H9 (cell line): ENCODE results near the gene VIM. TPM values are rescaled to one million over a fixed set of nuclear protein-coding genes. Genes with fewer than 3 reads are reported as not detected.

Experiments
- DNase-seq: peaks from one replicate; pipeline ENCODE4 v3.0.0-alpha.2; 2017
- H2AFZ ChIP-seq: one replicate; pipeline ENCODE4 v1.6.1; 2013; ENCODE audit warnings: mild to moderate bottlenecking, low read length, control low read depth, moderate library complexity
- H2AK5ac ChIP-seq: 2 replicates; pipeline ENCODE4 v1.6.1; 2013; ENCODE audit warnings: low read length, control low read depth, mixed read lengths; ENCODE audit not compliant: insufficient read length
- H2BK120ac ChIP-seq: one replicate; pipeline ENCODE4 v1.6.1; 2013; ENCODE audit warnings: low read depth, mild to moderate bottlenecking, low read length, control low read depth, inconsistent platforms; ENCODE audit not compliant: poor library complexity, severe bottlenecking
- H2BK12ac ChIP-seq: 2 replicates; pipeline ENCODE4 v1.6.1; 2013; ENCODE audit warnings: low read length, control low read depth, mixed read lengths, low read depth; ENCODE audit not compliant: insufficient read length
- H2BK15ac ChIP-seq: 2 replicates; pipeline ENCODE4 v1.6.1; 2013; ENCODE audit warnings: low read depth, low read length, control low read depth
- H2BK20ac ChIP-seq: one replicate; pipeline ENCODE4 v1.6.1; 2013; ENCODE audit warnings: low read depth, mild to moderate bottlenecking, low read length, control low read depth, inconsistent platforms; ENCODE audit not compliant: poor library complexity, severe bottlenecking
- H2BK5ac ChIP-seq: 2 replicates; pipeline ENCODE4 v1.6.1; 2013; ENCODE audit warnings: low read length, control low read depth, mixed read lengths; ENCODE audit not compliant: insufficient read length
- H3K14ac ChIP-seq: 2 replicates; pipeline ENCODE4 v1.6.1; 2013; ENCODE audit warnings: low read length, control low read depth; ENCODE audit not compliant: insufficient read depth
- H3K18ac ChIP-seq: 2 replicates; pipeline ENCODE4 v1.6.1; 2013; ENCODE audit warnings: low read depth, mild to moderate bottlenecking, mixed read lengths, low read length, control low read depth; ENCODE audit not compliant: insufficient read length
- H3K23ac ChIP-seq: 2 replicates; pipeline ENCODE4 v1.6.1; 2013; ENCODE audit warnings: low read length, control low read depth, mixed read lengths, low read depth; ENCODE audit not compliant: insufficient read length
- H3K23me2 ChIP-seq: 2 replicates; pipeline ENCODE4 v1.6.1; 2013; ENCODE audit warnings: low read depth, mild to moderate bottlenecking, mixed read lengths, low read length, control low read depth; ENCODE audit not compliant: insufficient read length, poor library complexity, severe bottlenecking
- H3K27ac ChIP-seq: 2 replicates; pipeline ENCODE4 v1.5.1; 2013; ENCODE audit warnings: low read length, control low read depth, mixed read lengths, low read depth; ENCODE audit not compliant: insufficient read length
- H3K27me3 ChIP-seq: 2 replicates; pipeline ENCODE4 v1.6.1; 2013; ENCODE audit warnings: low read length, control low read depth, inconsistent platforms; ENCODE audit not compliant: insufficient read depth
- H3K4ac ChIP-seq: 2 replicates; pipeline ENCODE4 v1.6.1; 2013; ENCODE audit warnings: low read depth, mild to moderate bottlenecking, control low read depth, inconsistent platforms, low read length, moderate library complexity
- H3K4me1 ChIP-seq: 2 replicates; pipeline ENCODE4 v1.6.1; 2013; ENCODE audit warnings: low read length, control low read depth, inconsistent platforms; ENCODE audit not compliant: insufficient read depth
- H3K4me2 ChIP-seq: 2 replicates; pipeline ENCODE4 v1.6.1; 2013; ENCODE audit warnings: low read length, control low read depth, mixed read lengths; ENCODE audit not compliant: insufficient read length, insufficient read depth
- H3K56ac ChIP-seq: 2 replicates; pipeline ENCODE4 v1.6.1; 2013; ENCODE audit warnings: low read depth, mild to moderate bottlenecking, mixed read lengths, low read length, control low read depth; ENCODE audit not compliant: insufficient read length
- H3K79me1 ChIP-seq: 2 replicates; pipeline ENCODE4 v1.6.1; 2013; ENCODE audit warnings: low read depth, mild to moderate bottlenecking, moderate library complexity, low read length, control low read depth, inconsistent platforms; ENCODE audit not compliant: insufficient read depth, poor library complexity, severe bottlenecking
- H3K79me2 ChIP-seq: 2 replicates; pipeline ENCODE4 v1.6.1; 2013; ENCODE audit warnings: low read length, control low read depth, inconsistent platforms; ENCODE audit not compliant: insufficient read depth
- H3K9ac ChIP-seq: 2 replicates; pipeline ENCODE4 v1.6.1; 2013; ENCODE audit warnings: low read length, control low read depth, mixed read lengths; ENCODE audit not compliant: insufficient read length; ENCODE audit errors: extremely low read depth
- H3K9me3 ChIP-seq: one replicate; pipeline ENCODE4 v1.6.1; 2013; ENCODE audit warnings: low read depth, low read length, inconsistent platforms; ENCODE audit not compliant: control insufficient read depth
- H3T11ph ChIP-seq: one replicate; pipeline ENCODE4 v1.6.1; 2013; ENCODE audit warnings: mild to moderate bottlenecking, low read length, control low read depth, inconsistent platforms
- H4K20me1 ChIP-seq: one replicate; pipeline ENCODE4 v1.6.1; 2013; ENCODE audit not compliant: control insufficient read depth, insufficient read length, insufficient read depth
- H4K5ac ChIP-seq: 2 replicates; pipeline ENCODE4 v1.6.1; 2013; ENCODE audit warnings: low read depth, mild to moderate bottlenecking, mixed read lengths, low read length, control low read depth; ENCODE audit not compliant: insufficient read length
- H4K8ac ChIP-seq: replicated peaks from 2 replicates; pipeline ENCODE4 v1.6.1; 2013; ENCODE audit warnings: low read length, control low read depth, mixed read lengths, low read depth; ENCODE audit not compliant: insufficient read length
- H4K91ac ChIP-seq: 2 replicates; pipeline ENCODE4 v1.6.1; 2013; ENCODE audit warnings: low read depth, mild to moderate bottlenecking, moderate library complexity, mixed read lengths, low read length, control low read depth; ENCODE audit not compliant: insufficient read length
- H3K27ac Mint-ChIP-seq, 3 experiments: 2 replicates in 2 of 3; 3 replicates in 1 of 3; pipeline ENCODE4 v1.8.0; 2020 to 2021; ENCODE audit warnings: mixed read lengths in 3 of 3, mild to moderate bottlenecking in 1 of 3, moderate library complexity in 1 of 3
- H3K27me3 Mint-ChIP-seq: 2 replicates; pipeline ENCODE4 v1.8.0; 2021; ENCODE audit warnings: low read depth, mild to moderate bottlenecking, moderate library complexity, mixed read lengths
- H3K36me3 Mint-ChIP-seq, 3 experiments: 2 replicates in 2 of 3; 3 replicates in 1 of 3; pipeline ENCODE4 v1.8.0; 2020 to 2021; ENCODE audit warnings: low read depth in 3 of 3, mixed read lengths in 3 of 3; ENCODE audit not compliant: insufficient read depth in 1 of 3
- H3K4me1 Mint-ChIP-seq, 2 experiments: 2 replicates each; pipeline ENCODE4 v1.8.0; 2020; ENCODE audit warnings: mixed read lengths in 2 of 2
- H3K4me3 Mint-ChIP-seq, 2 experiments: 2 replicates in 1 of 2; 3 replicates in 1 of 2; pipeline ENCODE4 v1.8.0; 2020 to 2021; ENCODE audit warnings: mild to moderate bottlenecking in 2 of 2, mixed read lengths in 2 of 2, moderate library complexity in 1 of 2
- H3K9me3 Mint-ChIP-seq, 2 experiments: 2 replicates in 1 of 2; 3 replicates in 1 of 2; pipeline ENCODE4 v1.8.0; 2020; ENCODE audit warnings: mild to moderate bottlenecking in 2 of 2, mixed read lengths in 2 of 2, moderate library complexity in 1 of 2
- CTCF ChIP-seq: fragments of 200-600 bp; sonication (generic); conservative IDR thresholded peaks from 3 replicates; pipeline ENCODE4 v1.8.0; 2021; ENCODE audit warnings: antibody characterized with exemption, mild to moderate bottlenecking
- WGBS: extraction: QIAGEN DNeasy Blood & Tissue Kit; methylation state at CpG from one replicate; pipeline ENCODE4 v1.1.7; 2013; ENCODE audit warnings: missing lambda C conversion rate, low lambda C conversion rate, mixed read lengths; ENCODE audit not compliant: insufficient read length; ENCODE audit errors: extremely low coverage; 5-methylcytosine and 5-hydroxymethylcytosine counted together
- total RNA-seq: library from RNA; stranded (reverse); gene quantifications from 2 replicates; pipeline ENCODE4 v1.2.1, GENCODE V29; 2021

Gene VIM
- total RNA-seq, 1 experiment from 2014 or later, result 232 TPM

GRCh38 chr10:17234431-17234945, 6.4 kb downstream of the VIM start:
- Mint-ChIP-seq H3K4me1 (peaks cover 6% of the 10 kb centered on the region in 2 experiments; a peak in 1 of 4 replicates), H3K27ac (no peak overlapping the region; a peak in 1 of 7 replicates), H3K36me3 (peaks cover 25 to 65% (median 56%) of the 10 kb centered on the region in 3 experiments), H3K27me3 (no peaks in the 10 kb centered on the region; the same call in 1 of the 2 replicates), H3K4me3 (no peak overlapping the region), H3K9me3 (no peaks in the 10 kb centered on the region)
- Histone ChIP-seq H3K56ac (no peak overlapping the region), H4K20me1 (no peaks in the 10 kb centered on the region), H3K4me1 (no peaks in the 10 kb centered on the region), H3K23ac (no peak overlapping the region), H2BK12ac (no peak overlapping the region), H3K27ac (no peak overlapping the region), H3K18ac (no peak overlapping the region), H3K4me2 (no peak overlapping the region), H3K79me1 (no peaks in the 10 kb centered on the region), H3K14ac (no peak overlapping the region), H2BK120ac (no peak overlapping the region), H3K27me3 (no peaks in the 10 kb centered on the region; the same call in 1 of the 2 replicates), H3K9me3 (no peaks in the 10 kb centered on the region), H2BK15ac (no peak overlapping the region), H4K5ac (no peak overlapping the region), H2AK5ac (no peak overlapping the region), H2AFZ (no peak overlapping the region), H3K23me2 (peaks cover 7% of the 10 kb centered on the region), H4K8ac (no peak overlapping the region), H2BK5ac (no peak overlapping the region), H2BK20ac (no peak overlapping the region), H3K4ac (no peak overlapping the region), H4K91ac (no peak overlapping the region), H3T11ph (no peak overlapping the region), H3K79me2 (no peaks in the 10 kb centered on the region), H3K9ac (no peak overlapping the region)
- WGBS, result no CpG with 5 or more reads among the region's 5 CpGs
- no peak for TF ChIP-seq CTCF
- DNase-seq, result no peak
